HG02571 (cell line): ENCODE data around the gene NXT1.
A peak's percentile ranks its signal among the peaks of the same experiment; 100 is the strongest.

Experiments used
- ATAC-seq: cut with Tn5 transposase; IDR thresholded peaks from one replicate; pipeline ENCODE4 v1.9.1; 2021; ENCODE audit warnings: mild to moderate bottlenecking, moderate library complexity; ENCODE audit not compliant: unreplicated experiment

NXT1 gene

DNA sequence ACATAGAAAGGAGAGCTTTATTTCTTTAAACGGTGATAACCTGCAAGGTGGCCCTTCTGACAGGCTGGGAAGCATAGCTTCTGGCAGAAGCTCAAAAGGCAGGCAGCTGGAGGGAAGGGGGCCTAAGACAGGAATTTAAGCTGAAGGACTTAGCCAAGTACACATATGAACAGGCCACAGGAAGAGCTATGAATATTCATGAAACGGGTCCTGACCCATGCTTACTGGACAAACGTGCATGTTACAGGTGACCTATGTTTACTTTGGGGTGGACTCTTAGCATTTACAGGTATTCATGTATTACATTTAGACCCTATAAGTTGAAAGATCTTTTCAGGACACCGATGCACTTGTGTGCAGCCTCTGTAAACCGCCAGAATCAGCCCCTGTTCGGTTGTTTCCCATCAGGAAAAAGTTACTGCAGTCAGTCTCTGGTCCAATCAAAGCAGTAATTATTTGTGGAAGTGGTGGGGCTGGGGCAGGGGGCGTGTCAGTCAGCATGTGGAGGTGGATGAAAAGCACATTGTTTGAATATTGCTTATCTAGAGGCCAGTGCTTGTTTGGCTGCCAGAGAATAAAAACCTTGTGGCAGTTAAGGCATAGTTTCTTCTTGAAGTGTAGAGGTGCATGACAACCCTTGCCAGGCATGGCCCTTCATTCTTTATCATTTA is 8.5 kb downstream of the NXT1 start:
- no peak for ATAC-seq

DNA sequence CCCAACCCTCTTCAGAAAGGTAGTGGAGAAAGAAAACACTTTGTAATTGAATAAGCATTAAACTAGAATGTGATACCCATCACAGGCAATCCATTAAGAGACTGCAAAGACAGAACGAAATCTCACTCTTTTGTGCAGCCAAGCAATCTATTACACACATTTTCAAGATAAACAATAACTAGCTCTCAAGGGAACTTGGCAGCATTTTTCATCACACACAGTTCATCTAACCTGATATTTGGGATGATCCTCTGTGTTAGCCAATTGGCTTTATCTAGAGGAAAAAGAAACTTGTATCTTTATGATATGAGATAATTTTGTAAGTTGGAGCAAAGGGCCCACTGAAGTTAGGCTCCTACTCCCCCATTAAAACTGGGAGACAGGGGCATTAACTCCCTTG is 9.9 kb downstream of the NXT1 start:
- ATAC-seq = no peak

DNA sequence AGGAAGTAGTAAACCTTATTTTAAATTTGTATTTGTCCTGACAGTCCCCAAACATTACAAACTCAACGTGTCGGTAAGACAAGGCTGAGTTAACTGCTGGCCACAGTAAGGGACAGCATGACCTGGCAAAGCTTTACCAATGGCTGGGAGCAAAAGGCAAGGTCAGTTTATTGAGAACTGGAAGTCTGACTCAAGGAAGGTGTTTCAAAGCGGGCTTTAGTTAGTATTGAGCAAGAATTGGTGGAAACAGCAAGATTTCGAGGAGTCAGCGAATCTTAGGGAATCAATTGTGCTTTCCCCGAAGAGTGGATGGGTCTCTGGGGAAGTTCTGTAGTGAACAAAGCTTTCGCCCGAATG is 10.5 kb downstream of the NXT1 start:
- ATAC-seq = no peak

DNA sequence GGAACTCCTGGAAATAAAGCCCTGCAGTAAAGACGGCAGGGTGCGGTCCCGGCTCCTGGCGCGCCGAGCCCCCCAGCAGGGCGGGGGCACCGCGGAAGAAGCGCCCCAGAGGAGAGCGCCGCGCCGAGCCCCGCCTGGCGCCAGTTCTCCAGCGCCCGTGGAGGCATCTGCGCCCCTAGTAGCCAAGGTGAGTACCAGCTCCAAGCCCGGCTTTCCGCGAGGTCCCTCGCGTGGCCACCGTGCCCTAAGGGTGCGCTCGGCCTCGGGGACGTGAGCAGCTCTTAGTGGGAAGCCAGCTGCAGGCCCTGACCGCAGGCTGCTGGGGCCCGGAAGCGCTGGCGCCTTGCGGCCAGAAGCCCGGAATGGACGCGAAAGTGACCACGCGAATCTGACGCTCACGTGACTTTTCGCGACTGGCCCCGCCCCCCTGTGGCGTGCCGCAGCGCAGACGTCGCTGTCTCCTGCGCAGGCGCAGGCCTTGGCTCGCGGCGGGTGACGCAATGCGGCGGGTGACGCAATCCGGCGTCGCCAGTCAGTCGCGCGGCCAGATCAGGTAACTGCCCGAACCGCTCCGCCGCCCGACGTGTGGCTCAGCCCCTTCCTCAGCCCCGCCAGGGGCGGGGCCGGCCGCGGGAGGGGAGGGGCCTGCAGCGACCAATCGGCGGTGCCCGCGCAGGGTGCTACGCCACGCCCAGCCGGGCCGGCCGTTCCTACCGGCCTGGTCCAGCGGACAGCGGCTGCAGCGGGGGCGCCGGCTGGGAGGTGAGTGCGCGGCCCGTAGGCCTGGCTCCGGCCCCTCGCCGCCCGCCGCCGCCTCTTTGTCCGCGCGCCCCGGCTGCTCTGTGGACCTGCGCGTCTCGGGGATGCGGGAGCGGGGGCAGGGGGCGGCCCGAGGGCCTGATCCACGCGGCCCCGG is 11.1 kb downstream of the NXT1 start, which contains the start of gene GZF1:
Gene GZF1 (plus strand): TSS at position 707 of the 916 bp plus-strand sequence. CDS start 2,202 bp downstream, outside the sequence.
- ATAC-seq = peak; percentile 66

DNA sequence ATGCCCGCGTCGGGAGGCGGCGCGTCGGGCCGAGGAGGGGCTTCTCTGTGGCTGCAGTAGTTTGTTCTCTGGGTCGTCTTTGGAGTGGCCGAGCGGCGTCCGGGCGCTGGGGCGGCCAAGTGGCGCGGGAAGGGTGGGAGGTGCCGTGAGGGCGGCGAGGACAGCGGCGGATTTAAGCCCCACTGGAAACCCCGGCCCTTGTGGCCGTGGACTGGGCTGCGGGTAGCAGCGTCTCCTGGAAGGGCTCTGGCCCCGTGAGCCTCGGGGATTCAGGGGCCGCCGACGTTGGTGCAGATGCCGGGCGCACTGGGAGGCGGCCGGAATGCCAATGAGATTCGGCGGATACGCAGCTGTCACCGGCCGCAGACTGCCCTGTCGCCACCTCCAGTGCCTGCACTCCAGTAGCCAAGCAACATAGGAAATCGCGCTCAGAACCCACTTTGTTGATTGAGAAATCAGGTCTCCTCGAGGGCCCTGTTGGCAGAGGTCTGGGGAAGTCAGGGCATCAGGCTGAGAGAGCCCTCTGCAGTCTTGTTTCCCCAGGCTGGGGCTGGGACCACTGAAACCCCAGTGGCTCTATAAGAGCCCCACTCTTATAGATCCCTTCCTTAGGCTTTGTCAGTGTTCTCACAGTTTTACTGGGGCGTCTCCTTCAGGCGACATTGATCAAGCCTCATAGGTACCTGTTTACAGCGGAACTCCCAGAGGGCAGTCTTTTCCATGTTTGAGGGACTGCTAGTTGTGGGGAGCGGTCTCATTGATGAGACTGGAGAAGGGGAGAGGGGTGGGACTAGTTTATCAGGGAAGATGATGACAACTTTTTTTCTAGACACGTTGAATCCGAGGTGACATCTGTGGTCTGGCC is 12.0 kb downstream of the NXT1 start:
- no peak for ATAC-seq

DNA sequence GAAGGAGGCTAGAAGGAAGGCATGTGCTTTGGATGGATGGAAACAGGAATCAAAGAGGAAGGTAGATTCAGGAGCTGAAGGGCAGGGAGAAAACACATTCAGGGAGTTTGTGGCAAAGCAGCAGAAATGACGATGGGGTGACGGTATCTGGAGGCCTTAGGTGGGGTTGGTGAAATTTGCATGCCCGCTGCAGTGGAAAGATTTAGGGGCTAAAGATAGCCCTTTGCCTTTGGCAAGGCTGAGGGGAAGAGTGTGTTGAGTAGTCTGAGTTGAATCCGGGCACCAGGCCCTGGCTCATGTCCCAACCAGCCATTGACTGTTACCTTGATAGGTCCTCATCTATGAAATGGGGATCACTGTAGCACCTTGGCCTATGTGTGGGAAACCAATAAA is 12.7 kb downstream of the NXT1 start:
- ATAC-seq = no peak

DNA sequence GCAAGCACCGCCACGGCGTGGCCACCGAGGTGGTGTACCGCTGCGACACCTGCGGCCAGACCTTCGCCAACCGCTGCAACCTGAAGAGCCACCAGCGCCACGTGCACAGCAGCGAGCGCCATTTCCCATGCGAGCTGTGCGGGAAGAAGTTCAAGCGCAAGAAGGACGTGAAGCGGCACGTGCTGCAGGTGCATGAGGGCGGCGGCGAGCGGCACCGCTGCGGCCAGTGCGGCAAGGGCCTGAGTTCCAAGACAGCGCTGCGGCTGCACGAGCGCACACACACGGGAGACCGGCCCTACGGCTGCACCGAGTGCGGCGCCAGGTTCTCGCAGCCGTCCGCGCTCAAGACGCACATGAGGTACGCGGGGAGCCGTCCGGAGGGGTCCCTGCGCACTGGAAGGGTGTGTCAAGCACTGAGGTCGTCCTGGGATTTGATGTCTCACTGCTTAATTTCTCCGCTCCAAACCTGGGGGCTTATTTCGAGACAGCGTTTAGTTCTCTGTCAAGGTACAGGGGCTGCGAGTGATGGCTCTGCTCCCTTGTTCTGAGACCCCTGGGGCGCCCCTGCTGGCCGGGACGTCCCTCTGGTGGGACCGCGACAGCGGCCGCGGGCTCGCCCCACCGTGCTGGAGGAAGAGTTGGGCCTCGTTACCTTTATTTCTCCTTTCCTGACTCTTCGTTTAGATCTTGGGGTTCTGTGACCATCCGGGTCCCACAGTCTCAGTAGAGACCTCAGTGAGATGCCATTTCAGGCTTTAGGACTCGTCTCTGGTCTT is 15.0 kb downstream of the NXT1 start:
- ATAC-seq = no peak

DNA sequence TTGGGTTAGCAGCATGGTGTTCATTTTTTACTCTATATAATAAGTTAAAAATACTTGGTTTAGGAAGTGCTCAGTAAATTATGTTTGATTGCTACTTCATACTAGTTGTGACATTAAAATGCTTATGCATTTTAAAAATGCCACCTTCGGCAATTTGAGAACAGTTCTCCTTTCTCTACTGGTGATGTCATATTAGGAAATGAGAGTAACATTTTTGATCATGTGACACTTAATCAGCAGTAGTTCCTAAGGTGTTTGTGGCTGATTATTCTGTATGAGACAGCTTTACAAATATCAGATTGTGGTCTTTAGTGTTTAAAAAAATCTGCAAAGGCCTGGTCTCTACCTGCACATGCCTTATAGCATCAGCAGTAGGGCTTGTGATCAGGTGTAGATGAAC is 15.8 kb downstream of the NXT1 start:
- no peak for ATAC-seq

DNA sequence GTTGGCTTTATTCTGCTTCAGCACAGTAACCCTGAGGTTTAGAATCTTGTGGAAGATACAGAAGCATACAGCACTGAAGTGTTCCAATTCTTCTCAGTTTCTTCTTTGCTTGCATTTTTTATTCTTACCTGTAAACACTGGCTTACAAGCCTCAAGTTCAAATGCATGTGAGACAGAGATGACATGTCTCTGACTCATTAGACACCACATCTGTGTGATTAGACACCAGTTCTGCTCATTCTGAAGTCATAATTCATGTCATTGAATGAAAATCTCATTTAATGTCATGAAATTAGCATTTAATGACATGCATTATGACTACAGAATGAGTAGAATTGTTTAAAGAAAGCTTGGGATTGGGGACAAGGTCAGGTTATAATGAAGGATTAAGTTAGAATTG is 17.2 kb downstream of the NXT1 start:
- no peak for ATAC-seq

DNA sequence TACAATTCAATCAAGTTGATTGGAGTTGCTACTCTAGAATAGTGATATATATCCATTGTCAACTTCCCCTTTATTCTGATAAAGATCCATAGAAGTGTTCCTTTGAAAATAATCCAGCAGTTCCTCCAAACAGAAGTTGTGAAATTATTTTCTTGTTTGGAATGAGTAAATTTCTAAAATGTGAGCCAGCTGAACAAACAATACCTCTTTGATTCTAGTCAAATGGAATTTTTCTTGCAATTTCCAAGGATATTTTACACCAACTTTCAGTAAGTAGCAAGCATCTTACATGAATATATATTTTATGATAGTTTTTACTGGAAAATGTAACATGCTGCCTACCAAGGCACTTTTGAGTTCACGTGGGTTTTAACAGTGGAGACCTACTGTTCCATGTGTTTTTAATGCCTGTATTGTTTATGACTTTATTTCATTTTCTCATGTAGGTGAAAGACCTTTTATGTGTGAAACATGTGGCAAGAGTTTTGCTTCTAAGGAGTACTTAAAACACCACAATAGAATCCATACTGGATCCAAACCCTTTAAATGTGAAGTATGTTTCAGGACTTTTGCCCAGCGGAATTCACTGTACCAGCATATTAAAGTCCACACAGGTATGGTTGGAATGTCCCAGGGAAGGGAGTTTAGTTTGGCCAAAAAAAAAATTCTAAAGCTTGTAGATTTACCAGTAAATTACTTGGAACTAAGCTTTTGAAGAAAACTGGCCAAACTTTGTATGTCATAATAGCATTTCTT is 17.9 kb downstream of the NXT1 start:
- no peak for ATAC-seq

DNA sequence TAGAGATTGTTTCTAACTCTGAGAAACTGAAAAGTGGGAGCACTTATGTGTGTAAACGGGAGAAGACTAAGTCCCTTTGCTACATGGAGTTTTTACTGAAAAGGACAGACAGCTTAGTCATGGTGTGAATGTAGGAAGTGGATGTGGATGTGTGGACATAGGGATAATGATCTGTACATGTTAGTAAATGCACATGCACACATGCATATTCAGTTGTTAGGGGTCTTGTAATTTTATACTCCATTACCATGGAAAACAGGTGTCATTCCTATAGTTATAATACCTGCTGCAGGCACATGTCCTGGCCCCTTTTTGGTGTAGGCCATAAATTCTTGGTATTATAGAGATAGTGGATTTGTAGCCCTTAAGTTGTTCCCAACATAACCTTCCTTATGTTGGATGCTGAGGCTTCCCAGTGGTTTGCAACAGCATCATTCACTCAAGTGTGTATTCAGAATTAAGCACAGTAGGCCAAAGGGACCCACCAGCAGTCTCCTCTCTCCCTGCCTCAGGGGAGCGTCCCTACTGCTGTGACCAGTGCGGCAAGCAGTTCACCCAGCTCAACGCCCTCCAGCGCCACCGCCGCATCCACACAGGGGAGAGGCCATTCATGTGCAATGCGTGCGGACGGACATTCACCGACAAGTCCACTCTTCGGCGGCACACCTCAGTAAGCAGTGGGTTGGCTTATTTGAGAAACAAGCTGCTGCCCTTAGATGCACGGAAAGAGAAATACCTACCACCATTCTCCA is 18.7 kb downstream of the NXT1 start:
- no peak for ATAC-seq

DNA sequence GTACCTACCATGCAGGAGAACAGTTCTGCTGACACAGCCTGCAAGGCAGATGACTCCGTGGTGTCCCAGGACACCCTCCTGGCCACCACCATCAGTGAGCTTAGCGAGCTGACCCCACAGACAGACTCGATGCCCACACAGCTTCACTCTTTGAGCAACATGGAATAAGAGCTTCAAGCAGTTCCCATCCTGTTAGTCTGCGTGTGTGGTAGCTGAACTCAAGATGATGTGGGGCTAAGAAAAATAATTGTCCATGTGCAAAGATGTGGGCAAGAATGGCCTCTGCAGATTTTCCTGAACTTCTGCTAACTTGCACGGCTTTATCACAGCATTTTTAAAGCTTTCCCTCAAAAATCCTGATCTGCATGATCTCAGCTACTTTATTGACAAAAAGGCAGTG is 19.7 kb downstream of the NXT1 start:
- ATAC-seq = no peak

DNA sequence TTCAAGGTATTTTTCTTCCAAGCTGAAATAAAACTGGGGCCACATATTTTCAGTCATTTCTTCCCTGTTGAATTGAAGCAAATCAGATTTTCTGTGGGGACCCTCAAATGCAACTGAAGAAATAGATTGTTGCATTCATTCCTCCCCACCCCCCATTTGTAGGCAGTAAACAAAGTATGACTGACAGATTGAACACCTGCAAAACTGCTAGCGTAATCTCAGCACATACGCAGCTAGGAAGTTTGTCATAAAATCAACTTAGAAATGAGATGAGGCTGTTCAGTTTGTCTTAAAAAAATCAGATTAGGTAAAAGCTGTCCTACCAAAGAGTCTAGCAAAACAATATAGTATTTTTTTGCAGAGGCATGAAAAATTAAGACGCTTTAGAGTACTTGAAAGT is 20.3 kb downstream of the NXT1 start:
- ATAC-seq = no peak

DNA sequence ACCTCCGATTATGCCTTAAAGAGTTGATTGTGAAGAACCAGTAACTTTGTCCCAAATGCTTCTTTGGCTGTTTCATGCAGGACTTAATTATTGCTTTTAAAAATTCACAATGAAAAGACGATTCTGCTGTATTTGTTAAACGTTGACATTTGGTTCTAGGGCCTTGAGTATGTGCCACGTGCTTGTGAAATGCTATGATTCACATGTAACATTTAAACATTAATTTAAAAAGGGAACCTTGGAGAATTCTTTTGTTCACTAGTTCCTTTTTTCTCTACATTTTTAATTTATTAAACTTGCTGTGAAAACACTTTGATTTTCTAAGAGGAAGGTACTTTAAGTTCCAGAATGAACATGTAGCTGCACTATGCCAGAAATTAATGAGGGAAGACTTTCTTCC is 20.9 kb downstream of the NXT1 start:
- ATAC-seq = no peak

DNA sequence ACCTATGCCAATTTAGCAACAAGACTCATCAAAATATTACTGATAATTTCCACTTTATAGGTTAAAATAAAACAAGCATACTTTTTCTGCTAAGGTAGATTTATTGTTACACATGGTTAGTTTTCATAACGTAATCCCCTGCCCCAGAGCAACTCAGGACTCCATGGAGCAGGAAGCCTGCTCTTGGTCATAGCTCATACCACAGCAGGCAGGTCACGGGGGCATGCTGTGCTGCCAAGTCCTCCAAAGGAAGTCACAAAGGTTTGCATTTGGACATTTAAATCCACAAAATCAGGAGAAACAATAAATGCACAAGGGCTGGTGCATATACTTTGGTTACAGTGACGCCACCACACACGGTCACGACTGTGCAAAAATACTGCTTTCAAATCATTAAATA is 23.9 kb downstream of the NXT1 start:
- ATAC-seq = no peak

DNA sequence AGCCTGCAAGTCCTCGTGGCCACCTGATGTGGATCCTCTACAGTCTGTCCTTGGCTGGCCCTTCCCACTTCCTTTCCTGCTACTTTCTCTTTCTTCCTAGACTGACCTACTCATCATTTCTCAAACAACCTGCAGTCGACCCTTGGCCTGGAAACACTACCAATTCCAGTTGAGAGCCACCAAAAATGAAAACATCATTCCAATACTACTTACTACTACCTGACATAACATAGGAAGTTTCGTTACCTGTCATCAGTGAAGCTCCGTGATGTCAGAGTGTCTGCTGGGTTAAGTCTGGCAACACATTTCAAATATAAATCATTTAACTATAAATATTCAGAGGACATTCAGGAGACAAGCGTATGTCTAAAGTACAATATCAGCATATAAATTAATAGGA is 25.2 kb downstream of the NXT1 start:
- ATAC-seq = no peak

DNA sequence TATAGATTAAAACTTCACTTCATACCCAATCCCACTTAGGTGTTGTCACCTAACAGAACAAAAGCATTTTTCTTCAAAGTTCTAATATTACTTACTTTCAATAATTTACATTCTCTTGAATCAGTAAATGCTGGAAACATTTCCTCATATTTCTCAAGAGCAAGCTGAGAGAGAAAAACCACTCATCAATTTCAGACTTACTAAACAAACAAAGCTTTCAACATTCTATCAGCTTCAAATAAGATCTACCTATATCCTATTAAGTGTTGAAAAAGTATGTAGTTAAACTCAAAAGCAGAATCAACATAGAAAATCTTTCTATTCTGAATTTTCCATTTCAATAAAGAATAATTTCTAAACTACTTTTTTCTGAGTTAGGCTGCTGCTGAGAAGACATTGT is 29.2 kb downstream of the NXT1 start:
- ATAC-seq = no peak

DNA sequence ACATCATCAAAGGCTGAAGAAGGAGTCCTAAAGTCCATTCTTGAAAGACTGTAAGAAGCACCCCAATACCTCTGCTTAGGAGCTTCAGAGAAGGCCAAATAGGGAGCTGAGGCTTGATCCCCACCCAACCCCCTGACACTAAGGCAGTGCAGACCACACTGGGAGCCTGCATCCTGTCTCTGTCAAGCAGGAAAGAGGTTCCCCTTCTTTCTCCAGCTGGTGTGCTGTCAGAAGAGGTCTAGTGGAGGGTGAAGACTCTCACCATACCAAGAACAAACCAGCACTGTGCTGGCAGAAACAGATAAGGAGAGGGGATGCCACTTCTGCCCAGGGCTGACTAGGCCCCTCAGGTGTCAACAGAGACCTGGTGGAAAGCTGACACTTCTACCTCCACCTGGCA is 31.3 kb downstream of the NXT1 start:
- no peak for ATAC-seq
